Stimulated activated naive B cell treated with anti-CD40 and anti-IgM and Interleukin-4, amounts not matched to agents 10 μg/mL and 1 μg/mL and 100 μg/mL, for 72 hours (primary cell): Measurements from ENCODE around the gene SARNP.

Experiments
- ATAC-seq, 2 donors: fragments of 150-1000 bp; cut with Tn5 transposase; replicated peaks; 2 replicates each; pipeline ENCODE4 v1.10.0; 2021; ENCODE audit warnings: moderate library complexity in 1 of 2
- DNase-seq: peaks from one replicate; pipeline ENCODE4 v3.0.0; 2021
- H3K27ac Mint-ChIP-seq: one replicate; pipeline ENCODE4 v1.8.0; 2022; ENCODE audit warnings: mild to moderate bottlenecking, mixed read lengths
- H3K27me3 Mint-ChIP-seq, 2 donors: one replicate each; pipeline ENCODE4 v1.8.0; 2022; ENCODE audit warnings: mixed read lengths in 2 of 2
- H3K36me3 Mint-ChIP-seq, 2 donors: one replicate each; pipeline ENCODE4 v1.8.0; 2022; ENCODE audit warnings: mixed read lengths in 2 of 2, mild to moderate bottlenecking in 1 of 2
- H3K4me1 Mint-ChIP-seq, 2 donors: one replicate each; pipeline ENCODE4 v1.8.0; 2022; ENCODE audit warnings: mixed read lengths in 2 of 2, mild to moderate bottlenecking in 1 of 2
- H3K4me3 Mint-ChIP-seq, 2 donors: one replicate each; pipeline ENCODE4 v1.8.0; 2022; ENCODE audit warnings: mild to moderate bottlenecking in 2 of 2, mixed read lengths in 2 of 2, moderate library complexity in 1 of 2
- H3K9me3 Mint-ChIP-seq, 2 donors: one replicate each; pipeline ENCODE4 v1.8.0; 2022; ENCODE audit warnings: mixed read lengths in 2 of 2, mild to moderate bottlenecking in 1 of 2

The SARNP gene

DNA sequence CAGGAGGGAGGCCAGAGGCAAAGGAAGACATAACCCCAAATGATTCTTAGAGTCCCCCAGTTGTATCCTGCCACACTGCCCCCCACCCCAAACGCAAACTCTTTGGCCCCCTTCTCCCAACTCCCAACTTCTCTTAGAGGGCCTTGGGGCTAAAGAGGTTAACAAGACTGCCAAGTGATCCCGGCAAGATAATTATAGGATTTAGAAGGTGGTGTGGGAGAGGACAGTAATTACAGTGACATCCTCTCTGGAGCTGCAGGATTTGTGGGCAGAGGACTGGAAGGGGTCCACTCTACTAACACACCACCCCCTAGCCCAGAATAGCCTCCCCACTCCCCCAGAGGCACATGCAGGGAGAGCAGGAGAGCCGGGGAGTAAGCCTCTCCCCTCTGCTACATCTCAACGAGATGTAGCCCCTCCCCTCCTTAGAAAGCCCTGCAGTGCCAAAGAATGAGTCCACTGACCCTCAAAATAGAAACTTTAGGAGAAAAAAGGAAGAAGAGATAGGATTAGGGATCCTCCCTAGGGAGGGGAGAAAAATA is 79.9 kb downstream of the SARNP start:
- H3K4me1 Mint-ChIP-seq: peaks cover 24 to 43% of the 10 kb centered on the region in 2 donors
- peak overlapping the region; percentile 91 for H3K27ac Mint-ChIP-seq
- ATAC-seq (peak; percentile 35 to 36), DNase-seq (no peak)
- peak overlapping the region; percentile 84 to 87 for H3K4me3 Mint-ChIP-seq
- H3K36me3 Mint-ChIP-seq: peaks cover under 1% of the 10 kb centered on the region in 2 donors
- H3K27me3 Mint-ChIP-seq: peaks cover 0 to 3% of the 10 kb centered on the region in 2 donors
- no peaks in the 10 kb centered on the region for H3K9me3 Mint-ChIP-seq

DNA sequence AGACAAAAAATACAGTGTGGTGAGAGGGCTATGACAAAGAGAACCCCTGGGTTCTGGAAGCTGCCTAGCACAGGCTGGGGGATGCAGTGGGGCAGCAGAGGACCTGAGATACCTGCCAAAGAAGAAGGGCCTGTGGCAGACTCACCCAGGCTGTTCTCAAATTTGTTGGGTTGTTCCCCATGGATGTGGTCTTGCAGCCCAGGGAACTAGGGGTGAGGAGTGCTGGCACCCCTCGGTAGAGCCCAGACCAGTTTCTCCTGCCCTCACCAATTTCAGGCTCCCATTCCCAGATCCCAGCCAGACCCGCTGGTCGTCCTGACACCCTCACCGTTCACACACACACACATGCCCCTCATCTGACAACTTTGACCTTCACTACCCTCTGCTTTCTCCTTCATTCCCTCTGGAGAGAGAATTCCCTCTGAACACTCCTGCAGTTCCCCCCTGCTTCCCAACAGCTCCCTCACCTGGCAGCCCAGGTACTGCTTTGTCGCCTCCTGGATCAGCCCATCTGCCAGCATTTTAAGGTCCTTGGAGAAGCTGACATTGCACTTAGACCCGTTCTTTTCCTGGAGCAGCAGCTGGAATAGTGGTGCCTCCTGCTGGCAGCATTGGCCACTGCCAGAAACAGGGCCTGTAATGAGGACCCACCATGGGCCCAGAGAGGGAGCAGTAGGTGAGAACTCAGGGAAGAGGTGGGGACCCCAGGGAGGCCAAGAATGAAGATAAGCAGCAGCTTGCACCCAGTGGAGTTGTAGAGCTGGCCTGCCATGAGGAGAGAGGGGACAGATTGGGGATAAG is 80.5 kb downstream of the SARNP start:
- H3K36me3 Mint-ChIP-seq: peaks cover 4 to 5% of the 10 kb centered on the region in 2 donors
- no peaks in the 10 kb centered on the region for H3K9me3 Mint-ChIP-seq
- ATAC-seq (peak; percentile 37 to 42), DNase-seq (peak; percentile 35)
- H3K4me3 Mint-ChIP-seq: peak overlapping the region; percentile 59 to 84
- no peaks in the 10 kb centered on the region for H3K27me3 Mint-ChIP-seq
- peak overlapping the region; percentile 90 for H3K27ac Mint-ChIP-seq
- H3K4me1 Mint-ChIP-seq: peaks cover 22 to 41% of the 10 kb centered on the region in 2 donors

DNA sequence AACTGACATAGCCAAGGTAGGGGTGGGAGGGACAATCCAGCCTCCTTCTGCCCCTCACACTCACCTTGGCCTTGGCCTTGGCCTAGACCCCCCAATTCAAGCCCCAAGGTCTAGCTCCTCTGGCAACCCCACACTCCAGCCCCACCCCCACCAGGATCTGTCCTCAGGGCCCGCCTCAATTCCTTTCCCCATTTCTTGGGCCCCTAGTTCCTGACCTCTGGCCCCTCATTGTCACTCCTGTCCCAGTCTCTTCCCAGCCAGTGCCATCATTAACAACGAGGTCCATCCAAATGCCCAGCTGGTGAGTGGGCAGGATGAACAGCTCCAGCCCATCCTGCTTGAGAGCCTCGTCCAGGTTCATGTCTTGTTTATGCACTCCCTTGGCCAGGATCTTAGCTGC is 81.4 kb downstream of the SARNP start:
- no peak overlapping the region for H3K4me3 Mint-ChIP-seq
- H3K27ac Mint-ChIP-seq: no peak overlapping the region
- no peaks in the 10 kb centered on the region for H3K9me3 Mint-ChIP-seq
- ATAC-seq (no peak), DNase-seq (no peak)
- H3K27me3 Mint-ChIP-seq: no peaks in the 10 kb centered on the region
- H3K4me1 Mint-ChIP-seq: peaks cover 21 to 36% of the 10 kb centered on the region in 2 donors
- peaks cover 4 to 5% of the 10 kb centered on the region in 2 donors for H3K36me3 Mint-ChIP-seq

DNA sequence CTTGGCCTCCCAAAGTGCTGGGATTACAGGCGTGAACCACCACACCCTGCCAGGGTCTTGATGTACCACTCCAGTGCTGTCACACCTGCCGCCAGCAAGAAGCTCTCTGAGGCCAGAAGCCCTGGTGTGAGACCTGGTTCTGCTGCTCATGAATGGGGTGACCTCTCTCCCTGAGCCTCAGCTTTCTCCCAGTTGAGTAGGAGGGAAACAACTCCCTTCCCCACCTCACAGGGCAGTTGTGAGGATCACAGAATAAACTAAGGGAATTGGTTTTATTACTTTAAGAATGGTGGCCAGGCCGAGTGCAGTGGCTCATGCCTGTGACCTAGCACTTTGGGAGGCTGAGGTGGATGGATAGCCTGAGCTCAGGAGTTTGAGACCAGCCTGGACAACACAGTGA is 82.9 kb downstream of the SARNP start:
- ATAC-seq (no peak), DNase-seq (no peak)
- Mint-ChIP-seq H3K27me3 (no peaks in the 10 kb centered on the region), H3K9me3 (no peaks in the 10 kb centered on the region), H3K36me3 (peaks cover 6 to 13% of the 10 kb centered on the region in 2 donors), H3K4me1 (peaks cover 31 to 49% of the 10 kb centered on the region in 2 donors), H3K27ac (no peak overlapping the region), H3K4me3 (no peak overlapping the region)

DNA sequence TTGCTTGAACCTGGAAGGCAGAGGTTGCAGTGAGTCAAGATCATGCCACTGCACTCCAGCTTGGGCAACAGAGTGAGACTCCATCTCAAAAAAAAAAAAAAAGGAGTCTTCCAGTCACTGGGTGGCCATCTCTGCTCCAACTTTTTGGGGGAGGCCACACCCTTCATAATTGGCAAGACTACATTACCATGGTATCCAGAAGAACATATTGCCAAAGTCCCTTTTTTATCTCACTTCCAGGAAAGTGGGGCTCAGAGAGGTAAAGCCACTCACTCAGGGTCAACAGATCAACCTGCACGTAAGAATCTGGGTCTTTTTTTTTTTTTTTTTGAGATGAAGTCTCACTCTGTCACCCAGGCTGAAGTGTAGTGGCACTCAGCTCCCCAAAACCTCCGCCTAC is 83.7 kb downstream of the SARNP start:
- Mint-ChIP-seq H3K9me3 (no peaks in the 10 kb centered on the region), H3K36me3 (peaks cover 6 to 14% of the 10 kb centered on the region in 2 donors), H3K4me3 (no peak overlapping the region), H3K27me3 (no peaks in the 10 kb centered on the region), H3K27ac (no peak overlapping the region), H3K4me1 (peaks cover 31 to 51% of the 10 kb centered on the region in 2 donors)
- ATAC-seq (no peak), DNase-seq (no peak)

DNA sequence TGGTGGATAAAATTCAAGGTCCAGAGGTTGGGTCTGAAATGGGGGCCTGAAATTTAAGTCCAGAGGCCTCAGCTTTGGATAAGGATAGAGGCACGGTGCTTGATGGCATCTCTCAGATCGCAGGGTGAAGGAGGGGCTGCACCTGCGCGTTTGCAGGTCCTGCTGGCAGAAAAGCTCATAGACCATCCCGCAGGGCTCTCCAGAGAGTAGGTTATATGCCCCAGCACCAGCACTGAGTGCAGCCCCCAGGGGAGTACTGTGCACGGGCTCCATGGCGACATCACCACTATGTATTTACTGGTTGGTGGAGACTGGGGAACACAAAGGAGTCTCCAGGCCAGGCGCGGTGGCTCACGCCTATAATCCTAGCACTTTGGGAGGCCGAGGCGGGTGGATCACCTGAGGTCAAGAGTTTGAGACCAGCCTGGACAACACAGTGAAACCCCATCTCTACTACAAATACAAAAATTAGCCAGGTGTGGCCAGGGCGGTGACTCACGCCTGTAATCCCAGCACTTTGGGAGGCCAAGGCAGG is 84.4 kb downstream of the SARNP start:
- Mint-ChIP-seq H3K27ac (no peak overlapping the region), H3K4me3 (no peak overlapping the region), H3K27me3 (no peaks in the 10 kb centered on the region), H3K9me3 (no peaks in the 10 kb centered on the region), H3K36me3 (peaks cover 6 to 14% of the 10 kb centered on the region in 2 donors), H3K4me1 (peaks cover 27 to 45% of the 10 kb centered on the region in 2 donors)
- DNase-seq: no peak
- no peak for ATAC-seq

DNA sequence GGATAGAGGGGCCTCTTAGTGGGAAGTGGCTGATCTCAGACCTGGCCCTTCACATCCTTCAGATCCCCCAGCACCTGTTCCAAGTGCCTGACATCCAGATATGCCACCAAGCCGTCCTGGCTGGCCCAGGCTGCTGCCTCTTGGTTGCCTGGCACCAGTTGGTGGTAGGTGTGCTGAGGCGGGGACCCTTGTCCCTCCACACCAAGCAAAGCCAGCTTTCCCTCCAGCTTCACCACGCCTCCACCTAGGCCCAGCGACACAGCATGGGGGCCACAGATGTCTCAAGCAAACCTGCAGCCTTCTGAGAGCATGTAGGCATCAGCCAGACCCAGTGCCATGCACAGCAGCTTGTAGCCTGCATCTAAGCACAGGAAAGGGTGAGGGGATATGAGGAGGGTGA is 85.2 kb downstream of the SARNP start:
- no peak overlapping the region for H3K27ac Mint-ChIP-seq
- ATAC-seq: no peak
- no peaks in the 10 kb centered on the region for H3K27me3 Mint-ChIP-seq
- H3K4me1 Mint-ChIP-seq: peaks cover 27 to 45% of the 10 kb centered on the region in 2 donors
- H3K4me3 Mint-ChIP-seq: no peak overlapping the region
- H3K9me3 Mint-ChIP-seq: no peaks in the 10 kb centered on the region
- peaks cover 6 to 14% of the 10 kb centered on the region in 2 donors for H3K36me3 Mint-ChIP-seq
- no peak for DNase-seq

DNA sequence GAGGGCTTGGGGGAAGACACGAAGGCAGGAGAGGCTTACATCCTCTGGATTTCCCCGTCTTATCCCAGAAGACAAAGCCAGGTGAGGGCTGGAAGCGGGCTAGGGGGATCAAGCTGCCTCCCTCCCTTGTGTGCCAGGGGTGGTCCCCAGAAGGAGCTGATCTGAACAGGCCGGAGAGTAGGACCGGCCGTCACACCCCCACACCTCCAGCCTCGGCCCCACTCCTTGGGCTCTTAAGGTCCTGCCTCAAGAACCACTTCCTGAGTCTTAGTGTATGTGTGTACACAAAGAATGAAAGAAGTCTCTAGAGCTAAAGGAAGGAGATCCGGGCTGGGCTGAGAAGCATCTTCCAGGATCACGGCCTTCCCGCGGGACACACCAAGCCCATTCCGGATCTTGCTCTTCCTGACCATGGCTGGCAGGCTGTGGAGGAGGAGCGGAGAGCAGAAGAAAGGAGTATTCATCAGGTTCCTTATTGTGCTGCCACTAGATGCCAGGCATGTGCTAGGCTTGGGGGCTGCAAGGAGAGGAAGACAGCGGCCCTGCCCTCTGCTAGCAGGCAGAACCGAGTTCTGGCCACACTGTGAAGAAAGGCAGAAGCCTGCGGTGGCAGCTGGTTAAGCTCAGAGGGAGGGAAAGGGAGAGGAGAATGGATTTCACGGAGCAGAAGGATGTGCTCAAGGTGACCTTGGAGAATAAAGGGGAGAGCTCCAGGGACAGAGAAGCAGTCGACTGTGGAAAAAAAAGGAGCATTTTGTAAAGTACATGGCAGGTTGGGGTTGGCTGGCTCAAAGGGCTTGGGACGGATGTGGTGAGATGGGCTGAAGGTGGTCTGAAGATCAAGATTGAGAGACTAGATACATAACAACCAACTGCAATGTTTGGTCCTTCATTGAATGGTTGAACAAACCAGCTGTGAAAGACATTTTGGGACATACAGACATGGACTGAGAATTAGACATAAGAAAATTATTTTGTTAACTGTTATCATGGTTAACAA is 87.4 kb downstream of the SARNP start:
- Mint-ChIP-seq H3K9me3 (no peaks in the 10 kb centered on the region), H3K4me1 (peaks cover 35 to 53% of the 10 kb centered on the region in 2 donors), H3K27me3 (no peaks in the 10 kb centered on the region), H3K4me3 (peak overlapping the region; percentile 90 to 95), H3K27ac (peak overlapping the region; percentile 97), H3K36me3 (peaks cover 9 to 31% of the 10 kb centered on the region in 2 donors)
- ATAC-seq (peak; percentile 41), DNase-seq (no peak)

DNA sequence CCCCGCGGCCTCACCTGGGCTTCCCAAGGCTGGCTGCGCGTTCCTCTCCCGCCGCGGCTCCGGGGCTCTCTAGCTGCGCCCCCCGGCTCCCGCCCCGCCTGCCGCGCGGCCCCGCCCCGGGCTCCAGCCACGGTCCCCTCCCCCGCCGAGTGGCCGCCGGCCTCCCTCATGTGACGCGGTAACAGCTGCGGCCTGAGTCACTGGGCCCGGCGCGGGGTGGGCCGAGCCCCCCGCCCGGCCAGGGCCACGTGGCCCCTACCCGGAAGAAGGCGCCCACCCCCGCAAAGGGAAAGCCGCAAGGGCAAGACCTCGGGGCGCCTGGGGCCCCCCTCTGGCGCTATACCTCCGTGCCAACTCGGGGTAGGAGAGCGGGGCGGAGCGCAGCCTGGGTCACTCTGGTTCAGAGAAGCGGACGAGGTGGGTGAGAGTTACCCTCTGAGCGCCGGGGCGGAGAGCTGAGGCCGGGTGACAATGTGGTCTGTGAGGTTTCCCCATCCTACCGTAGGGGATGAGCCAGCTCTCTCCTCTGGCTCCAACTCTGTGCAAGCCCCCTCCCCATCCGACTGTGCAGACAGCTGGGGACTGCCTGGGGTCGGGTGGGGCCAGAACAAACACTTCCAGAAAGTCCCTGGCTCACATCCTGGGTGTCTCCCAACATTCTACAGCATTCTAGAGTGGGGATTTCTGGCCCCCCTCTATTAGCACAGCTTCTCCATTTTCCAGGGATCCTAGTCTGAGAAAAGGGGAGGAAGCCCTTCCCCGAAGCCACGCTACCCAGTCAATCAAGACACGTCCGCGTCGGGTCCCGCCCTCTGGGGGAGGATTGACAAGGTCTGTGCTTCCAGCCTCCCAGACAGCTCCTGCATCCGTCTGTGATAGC is 88.3 kb downstream of the SARNP start, which contains the start of gene CD63:
Gene CD63 (minus strand): TSS at position 71 of the 880 bp plus-strand sequence. CDS start 668 bp downstream, outside the sequence.
- ATAC-seq: peak; percentile 74 to 80

DNA sequence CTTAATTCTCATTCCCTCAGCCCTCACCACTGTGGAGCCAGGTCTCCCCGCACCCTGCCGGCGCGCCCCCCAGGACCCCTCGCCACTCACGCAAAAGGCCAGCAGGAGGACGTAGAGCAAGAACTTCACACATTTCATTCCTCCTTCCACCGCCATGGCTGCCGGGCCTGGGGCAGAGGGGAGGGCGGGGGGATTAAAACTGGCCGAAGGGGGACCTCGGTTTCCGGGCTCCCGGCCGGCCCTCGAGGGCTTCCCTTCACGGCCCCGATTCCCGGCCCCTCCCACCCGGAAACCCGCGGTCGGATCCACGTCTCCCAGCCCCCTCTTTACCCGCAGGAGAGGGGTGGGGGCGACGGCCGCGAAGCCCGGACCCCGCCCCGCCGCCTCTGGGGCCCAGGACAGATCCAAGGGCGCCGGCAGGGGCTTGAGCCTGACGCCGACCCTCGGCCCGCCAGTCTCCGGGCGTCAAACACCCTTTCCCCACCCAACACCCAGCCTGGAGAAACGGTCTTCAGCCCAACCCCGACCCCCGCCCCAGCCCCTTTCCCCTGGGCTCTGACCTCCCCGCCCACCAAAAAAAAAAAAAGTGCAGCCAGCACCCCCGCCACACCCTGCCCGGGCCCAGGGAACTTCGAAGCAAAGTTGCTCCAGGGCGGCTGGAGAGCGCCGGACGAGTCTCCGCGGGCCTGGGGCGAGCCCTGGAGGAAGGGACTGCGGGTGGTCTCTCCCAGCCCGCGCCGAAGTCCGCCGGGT is 89.2 kb downstream of the SARNP start:
- ATAC-seq (peak; percentile 19 to 26), DNase-seq (no peak)
- Mint-ChIP-seq H3K36me3 (peaks cover 17 to 40% of the 10 kb centered on the region in 2 donors), H3K4me1 (peaks cover 40 to 60% of the 10 kb centered on the region in 2 donors), H3K4me3 (peak overlapping the region; percentile 90 to 95), H3K27me3 (no peaks in the 10 kb centered on the region), H3K27ac (peak overlapping the region; percentile 59), H3K9me3 (no peaks in the 10 kb centered on the region)

More for the DNA sequence above, 88.3 kb downstream of the SARNP start, which contains the start of gene CD63:
- peak; percentile 75 for DNase-seq
- Mint-ChIP-seq H3K4me3 (peak within 1 kb of the TSS; percentile 90 to 95), H3K9me3 (no peaks in the 10 kb centered on the region), H3K27me3 (no peaks in the 10 kb centered on the region), H3K27ac (peak within 1 kb of the TSS; percentile 97), H3K4me1 (peaks cover 40 to 60% of the 10 kb centered on the region in 2 donors), H3K36me3 (peaks cover 14 to 35% of the 10 kb centered on the region in 2 donors)

DNA sequence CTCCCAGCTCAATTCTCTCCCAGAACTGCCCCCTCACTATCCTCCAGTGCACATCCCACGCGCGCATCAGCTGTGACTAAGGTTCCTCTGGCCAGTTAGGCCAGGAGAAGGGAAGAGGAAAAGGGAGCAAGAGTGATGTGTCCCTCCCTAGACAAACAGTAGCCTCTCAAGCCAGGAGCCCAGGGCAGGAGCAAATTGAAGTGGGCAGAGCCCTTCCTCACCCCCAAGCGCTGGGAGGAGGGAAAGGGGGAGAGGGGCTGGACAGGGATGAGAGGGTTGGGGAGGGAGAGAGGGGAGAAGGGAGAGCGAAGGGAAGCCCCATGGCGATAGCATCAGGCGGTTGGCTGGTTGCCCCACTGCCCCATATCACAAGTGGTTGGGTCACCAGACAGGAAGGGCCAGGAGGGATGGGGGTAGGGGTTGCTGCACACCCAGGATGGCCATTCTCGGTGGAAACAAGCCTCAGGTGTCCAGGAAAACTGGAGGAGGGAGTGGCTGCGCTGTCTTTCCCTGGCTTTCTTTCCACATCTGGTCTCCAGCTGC is 89.8 kb downstream of the SARNP start:
- H3K9me3 Mint-ChIP-seq: no peaks in the 10 kb centered on the region
- peaks cover 40 to 57% of the 10 kb centered on the region in 2 donors for H3K4me1 Mint-ChIP-seq
- ATAC-seq (no peak), DNase-seq (no peak)
- no peaks in the 10 kb centered on the region for H3K27me3 Mint-ChIP-seq
- peak overlapping the region; percentile 65 for H3K27ac Mint-ChIP-seq
- H3K4me3 Mint-ChIP-seq: peak overlapping the region; percentile 90 to 95
- H3K36me3 Mint-ChIP-seq: peaks cover 17 to 40% of the 10 kb centered on the region in 2 donors

DNA sequence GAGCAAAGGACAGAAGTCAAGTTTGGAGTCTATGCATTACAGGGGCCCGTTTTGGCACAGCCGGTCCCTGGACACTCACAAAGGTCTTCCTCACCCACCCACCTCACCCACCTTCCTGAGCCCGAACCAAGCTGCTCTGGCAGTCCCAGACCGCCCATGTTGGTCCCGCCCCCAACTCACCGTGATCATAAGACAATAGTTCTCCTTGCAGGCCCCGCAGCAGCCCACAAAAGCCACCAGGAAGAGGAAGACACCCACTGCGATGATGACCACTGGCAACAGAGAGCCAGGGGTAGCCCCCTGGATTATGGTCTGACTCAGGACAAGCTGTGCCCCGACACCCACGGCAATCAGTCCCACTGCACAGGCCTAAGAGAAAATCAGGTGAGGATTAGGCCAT is 90.6 kb downstream of the SARNP start:
- DNase-seq: no peak

More for the DNA sequence above, 90.6 kb downstream of the SARNP start:
- Mint-ChIP-seq H3K27me3 (no peaks in the 10 kb centered on the region), H3K27ac (peak overlapping the region; percentile 65), H3K4me3 (peak overlapping the region; percentile 90 to 95), H3K9me3 (no peaks in the 10 kb centered on the region), H3K4me1 (peaks cover 37 to 52% of the 10 kb centered on the region in 2 donors), H3K36me3 (peaks cover 13 to 35% of the 10 kb centered on the region in 2 donors)
- no peak for ATAC-seq
